ENCODE data around the gene DLG2. TPM values are rescaled to one million over a fixed set of nuclear protein-coding genes. Genes with fewer than 3 reads are reported as not detected.

Gene DLG2
- total RNA-seq, 1 donor from 2014 or later, result 1.8 TPM

- FAIRE-seq, result no peak
- no peak overlapping the region for H3K4me3 Mint-ChIP-seq (ENCODE audit: unreplicated experiment)
- no peaks in the 10 kb centered on the region for H3K36me3 Mint-ChIP-seq (ENCODE audit: low read depth, unreplicated experiment)
- Histone ChIP-seq H3K9me3 (ENCODE audit: insufficient read depth, low read depth, low read length) (no peaks in the 10 kb centered on the region), H3K4me3 (ENCODE audit: insufficient read depth, low read depth, low read length) (no peak overlapping the region), H4K20me1 (ENCODE audit: insufficient read depth, low read length) (no peaks in the 10 kb centered on the region), H3K36me3 (ENCODE audit: insufficient read depth, low read length) (no peaks in the 10 kb centered on the region), H3K79me2 (ENCODE audit: insufficient read depth, low read length) (no peaks in the 10 kb centered on the region), H2AFZ (ENCODE audit: low read depth, low read length) (no peak overlapping the region), H3K27ac (ENCODE audit: low read depth, low read length) (no peak overlapping the region), H3K27me3 (ENCODE audit: insufficient read depth, low read length) (no peaks in the 10 kb centered on the region), H3K4me2 (ENCODE audit: low read length) (no peak overlapping the region), H3K4me1 (ENCODE audit: insufficient read depth, low read length) (no peaks in the 10 kb centered on the region), H3K9ac (ENCODE audit: low read length) (no peak overlapping the region)
- H3K27ac Mint-ChIP-seq (ENCODE audit: unreplicated experiment), result no peak overlapping the region
- DNase-seq (ENCODE audit: low read depth), result no peak
- peaks cover 12% of the 10 kb centered on the region for H3K4me1 Mint-ChIP-seq (ENCODE audit: low read depth, unreplicated experiment)
- H3K27me3 Mint-ChIP-seq (ENCODE audit: low read depth, unreplicated experiment), result no peaks in the 10 kb centered on the region
- H3K9me3 Mint-ChIP-seq (ENCODE audit: unreplicated experiment), result no peaks in the 10 kb centered on the region
- TF ChIP-seq EZH2 (IDR thresholded peaks at IDR 0.05; ENCODE audit: insufficient read depth, low read length) (no peak), CTCF (IDR thresholded peaks at IDR 0.05; ENCODE audit: insufficient read depth, low read depth, low read length) (no peak)
Observed at GRCh38 chr11:84824624-84825023, 802.5 kb downstream of the DLG2 start.

DNA sequence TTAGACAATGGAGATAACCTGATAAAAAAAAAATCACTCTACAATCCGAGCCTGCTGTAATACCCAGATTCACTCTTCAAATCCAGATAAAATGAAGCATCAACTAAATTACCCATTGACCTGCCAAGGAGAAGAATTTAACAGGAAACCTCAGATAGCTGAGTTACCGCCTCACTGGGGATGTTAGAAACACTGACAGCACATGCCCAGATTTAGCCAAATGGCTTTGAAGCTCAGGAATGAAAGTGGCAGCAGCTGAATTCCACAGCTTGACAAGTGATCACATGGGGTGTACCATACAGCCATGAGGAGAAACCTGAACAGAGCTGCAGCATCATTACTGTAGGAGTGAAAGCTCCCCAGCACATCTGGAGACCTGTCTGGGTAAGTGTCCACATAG, 807.6 kb downstream of the DLG2 start:
- H3K36me3 Mint-ChIP-seq (ENCODE audit: low read depth, unreplicated experiment), result no peaks in the 10 kb centered on the region
- Histone ChIP-seq H4K20me1 (ENCODE audit: insufficient read depth, low read length) (no peaks in the 10 kb centered on the region), H3K4me3 (ENCODE audit: insufficient read depth, low read depth, low read length) (no peak overlapping the region), H3K27ac (ENCODE audit: low read depth, low read length) (no peak overlapping the region), H3K36me3 (ENCODE audit: insufficient read depth, low read length) (no peaks in the 10 kb centered on the region), H3K4me1 (ENCODE audit: insufficient read depth, low read length) (no peaks in the 10 kb centered on the region), H3K4me2 (ENCODE audit: low read length) (no peak overlapping the region), H3K9me3 (ENCODE audit: insufficient read depth, low read depth, low read length) (no peaks in the 10 kb centered on the region), H3K27me3 (ENCODE audit: insufficient read depth, low read length) (no peaks in the 10 kb centered on the region), H3K9ac (ENCODE audit: low read length) (no peak overlapping the region), H2AFZ (ENCODE audit: low read depth, low read length) (no peak overlapping the region), H3K79me2 (ENCODE audit: insufficient read depth, low read length) (no peaks in the 10 kb centered on the region)
- H3K27me3 Mint-ChIP-seq (ENCODE audit: low read depth, unreplicated experiment), result no peaks in the 10 kb centered on the region
- DNase-seq (ENCODE audit: low read depth) (no peak), FAIRE-seq (no peak)
- TF ChIP-seq CTCF (IDR thresholded peaks at IDR 0.05; ENCODE audit: insufficient read depth, low read depth, low read length), result no peak
- TF ChIP-seq EZH2 (IDR thresholded peaks at IDR 0.05; ENCODE audit: insufficient read depth, low read length), result no peak
- peak overlapping the region; percentile 2 for H3K27ac Mint-ChIP-seq (ENCODE audit: unreplicated experiment)
- H3K4me3 Mint-ChIP-seq (ENCODE audit: unreplicated experiment), result no peak overlapping the region
- peaks cover 8% of the 10 kb centered on the region for H3K4me1 Mint-ChIP-seq (ENCODE audit: low read depth, unreplicated experiment)
- H3K9me3 Mint-ChIP-seq (ENCODE audit: unreplicated experiment), result no peaks in the 10 kb centered on the region

GRCh38 chr11:84819128-84819527, 808.0 kb downstream of the DLG2 start:
- TF ChIP-seq EZH2 (IDR thresholded peaks at IDR 0.05; ENCODE audit: insufficient read depth, low read length) (no peak), CTCF (IDR thresholded peaks at IDR 0.05; ENCODE audit: insufficient read depth, low read depth, low read length) (no peak)
- no peaks in the 10 kb centered on the region for H3K79me2 ChIP-seq (ENCODE audit: insufficient read depth, low read length)
- H3K4me3 ChIP-seq (ENCODE audit: insufficient read depth, low read depth, low read length), result no peak overlapping the region
- FAIRE-seq, result no peak
- no peaks in the 10 kb centered on the region for H3K4me1 ChIP-seq (ENCODE audit: insufficient read depth, low read length)
- Mint-ChIP-seq H3K36me3 (ENCODE audit: low read depth, unreplicated experiment) (no peaks in the 10 kb centered on the region), H3K27ac (ENCODE audit: unreplicated experiment) (peak overlapping the region; percentile 2), H3K9me3 (ENCODE audit: unreplicated experiment) (no peaks in the 10 kb centered on the region), H3K4me1 (ENCODE audit: low read depth, unreplicated experiment) (peaks cover 8% of the 10 kb centered on the region), H3K27me3 (ENCODE audit: low read depth, unreplicated experiment) (no peaks in the 10 kb centered on the region), H3K4me3 (ENCODE audit: unreplicated experiment) (no peak overlapping the region)
- no peaks in the 10 kb centered on the region for H3K9me3 ChIP-seq (ENCODE audit: insufficient read depth, low read depth, low read length)
- H3K4me2 ChIP-seq (ENCODE audit: low read length), result no peak overlapping the region
- H4K20me1 ChIP-seq (ENCODE audit: insufficient read depth, low read length), result no peaks in the 10 kb centered on the region
- H2AFZ ChIP-seq (ENCODE audit: low read depth, low read length), result no peak overlapping the region
- peak; percentile 4 for DNase-seq (ENCODE audit: low read depth)
- no peak overlapping the region for H3K27ac ChIP-seq (ENCODE audit: low read depth, low read length)
- no peak overlapping the region for H3K9ac ChIP-seq (ENCODE audit: low read length)
- no peaks in the 10 kb centered on the region for H3K36me3 ChIP-seq (ENCODE audit: insufficient read depth, low read length)
- no peaks in the 10 kb centered on the region for H3K27me3 ChIP-seq (ENCODE audit: insufficient read depth, low read length)
